T47D (cell line): ENCODE results near the gene LGALS14.

ENCODE experiments used
- DNase-seq, 2 experiments: peaks; one replicate each; pipeline versions ENCODE4 v3.0.0 to v3.0.0-alpha.2; 2011 to 2012; ENCODE audit warnings: low read depth in 1 of 2, low spot score in 1 of 2
- JUND ChIP-seq: IDR thresholded peaks from 2 replicates; pipeline ENCODE4 v1.6.1; 2012; ENCODE audit warnings: low read depth
- in situ Hi-C: cut with HindIII; loops from 2 replicates; pipeline ENCODE4 v1.10.0; 2016; ENCODE audit warnings: low sequenced_read_pairs, low pct_unique_long_range_greater_than_20kb

LGALS14 gene

DNA sequence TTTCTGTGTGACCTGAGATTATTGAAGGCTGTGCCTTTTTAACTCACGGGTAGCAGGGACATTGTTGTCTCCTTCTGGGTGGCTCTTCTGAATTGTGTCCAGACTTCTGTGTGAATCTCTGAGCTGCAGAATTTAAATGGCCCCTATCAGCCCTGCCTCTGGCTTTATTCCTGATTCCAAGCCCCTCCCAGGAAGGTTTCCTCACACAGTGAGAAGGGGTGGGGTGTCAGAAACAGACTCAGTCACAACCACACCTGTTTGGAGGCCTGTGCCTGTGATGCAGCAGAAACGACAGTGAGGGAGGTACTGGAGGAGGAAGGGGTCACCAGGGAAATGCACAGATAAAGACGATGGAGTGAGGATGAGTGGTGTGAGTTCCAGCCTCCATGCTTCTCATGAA is 33.6 kb downstream of the LGALS14 start, which contains the start of gene CLC:
TSS of gene CLC (minus strand) at position 139 of the 400 bp plus-strand sequence. CDS start at position 62, 77 bp downstream.
- in situ Hi-C loops, result no loop called here
- TF ChIP-seq JUND, result no peak
- DNase-seq, result no peak

- DNase-seq, result no peak
- no peak for TF ChIP-seq JUND
- in situ Hi-C loops, result no loop called here
Observed at GRCh38 chr19:39738814-39739213, 34.5 kb downstream of the LGALS14 start.

DNA sequence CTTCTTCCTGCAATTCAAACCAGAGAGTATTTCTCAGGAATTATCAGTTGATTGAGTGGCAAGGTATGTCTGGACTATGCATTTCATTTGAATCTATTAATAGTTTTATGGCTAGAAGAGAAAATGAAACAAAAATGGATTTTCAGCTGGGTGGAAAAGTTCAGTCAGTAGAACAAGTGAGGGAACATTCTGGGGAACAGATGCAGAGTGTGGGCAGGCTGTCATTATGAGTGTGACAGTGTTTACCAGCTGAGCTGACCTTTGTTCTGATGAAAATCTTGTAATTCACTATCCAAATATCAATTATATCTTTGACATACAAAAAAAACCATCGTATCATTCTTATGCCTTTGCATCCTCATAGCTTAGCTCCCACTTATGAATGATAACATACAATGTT is 36.1 kb downstream of the LGALS14 start:
- TF ChIP-seq JUND, result no peak
- in situ Hi-C loops, result no loop called here
- no peak for DNase-seq

DNA sequence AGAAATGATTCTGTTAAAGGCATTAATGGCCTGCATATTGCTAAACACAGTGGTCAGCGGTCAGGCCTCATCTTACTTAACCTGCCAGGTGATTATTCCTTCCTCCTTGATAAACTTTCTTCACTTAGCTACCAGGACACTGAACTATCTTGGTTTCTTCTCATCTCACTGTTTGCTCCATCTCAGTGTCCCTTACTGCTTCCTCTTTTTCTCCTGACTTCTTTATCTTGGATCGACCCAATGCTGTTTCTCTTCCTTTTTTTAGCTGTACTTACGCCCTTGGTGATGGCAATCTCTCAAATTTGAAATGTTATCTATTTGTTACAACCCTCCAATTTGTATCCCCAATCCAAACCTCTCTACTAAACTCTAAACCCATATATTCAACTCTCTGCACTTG is 41.4 kb downstream of the LGALS14 start:
- in situ Hi-C loops, result no loop called here
- DNase-seq, result no peak
- TF ChIP-seq JUND, result no peak

DNA sequence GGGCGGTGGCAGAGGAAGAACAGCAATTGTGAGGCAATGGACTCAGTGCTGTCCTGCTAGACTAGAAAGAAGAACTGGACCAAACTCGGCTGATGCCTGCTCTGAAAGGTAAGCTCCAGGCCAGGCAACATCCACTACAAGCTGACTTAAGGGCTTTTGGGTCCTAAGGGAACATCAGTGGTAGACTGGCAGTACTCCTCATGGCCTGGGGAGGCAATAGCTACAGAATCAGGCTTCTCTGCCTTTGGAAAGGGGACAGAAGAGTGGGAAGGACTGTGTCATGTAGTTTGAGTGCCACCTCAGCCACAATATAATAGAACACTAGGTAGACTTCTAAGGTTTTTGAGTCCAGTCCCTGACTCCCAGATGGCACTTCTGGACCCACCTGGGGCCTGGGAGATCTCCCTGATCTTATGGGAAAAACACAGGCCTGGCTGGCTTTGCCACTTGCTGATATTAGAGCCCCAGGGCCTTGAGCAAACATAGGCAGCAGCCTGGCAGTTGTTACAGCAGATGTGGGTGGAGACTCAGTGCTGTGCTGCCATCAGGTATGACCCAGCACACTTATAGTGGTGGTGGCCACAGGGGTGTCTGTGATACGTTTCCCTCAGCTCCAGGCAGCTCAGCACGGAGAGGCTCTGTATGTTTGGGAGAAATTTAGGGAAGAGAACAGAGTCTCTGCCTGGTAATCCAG is 42.7 kb downstream of the LGALS14 start:
- no peak for DNase-seq
- no peak for TF ChIP-seq JUND
- in situ Hi-C loops, result no loop called here

DNA sequence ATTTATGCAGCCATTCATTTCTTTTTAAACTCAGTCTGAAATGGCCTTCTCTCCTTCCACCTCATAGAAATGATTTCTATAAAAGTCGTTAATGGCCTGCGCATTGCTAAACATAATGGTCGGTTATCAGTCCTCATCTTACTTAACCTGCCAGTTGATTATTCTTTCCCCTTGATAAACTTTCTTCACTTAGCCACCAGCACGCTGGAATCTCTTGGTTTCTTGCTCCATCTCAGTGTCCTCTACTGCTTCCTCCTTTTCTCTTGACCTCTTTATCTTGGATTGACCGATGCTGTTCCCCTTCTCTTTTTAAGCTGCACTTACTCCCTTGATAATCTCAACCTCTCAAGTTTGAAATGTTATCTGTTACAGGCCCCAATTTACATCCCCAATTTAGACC is 45.7 kb downstream of the LGALS14 start:
- no peak for DNase-seq
- in situ Hi-C loops, result no loop called here
- TF ChIP-seq JUND, result no peak

- TF ChIP-seq JUND, result no peak
- in situ Hi-C loops, result no loop called here
- no peak for DNase-seq
Observed at GRCh38 chr19:39752390-39752789, 48.1 kb downstream of the LGALS14 start.

GRCh38 chr19:39752795-39753194 is 48.5 kb downstream of the LGALS14 start:
- TF ChIP-seq JUND, result no peak
- in situ Hi-C loops, result no loop called here
- DNase-seq, result no peak

DNA sequence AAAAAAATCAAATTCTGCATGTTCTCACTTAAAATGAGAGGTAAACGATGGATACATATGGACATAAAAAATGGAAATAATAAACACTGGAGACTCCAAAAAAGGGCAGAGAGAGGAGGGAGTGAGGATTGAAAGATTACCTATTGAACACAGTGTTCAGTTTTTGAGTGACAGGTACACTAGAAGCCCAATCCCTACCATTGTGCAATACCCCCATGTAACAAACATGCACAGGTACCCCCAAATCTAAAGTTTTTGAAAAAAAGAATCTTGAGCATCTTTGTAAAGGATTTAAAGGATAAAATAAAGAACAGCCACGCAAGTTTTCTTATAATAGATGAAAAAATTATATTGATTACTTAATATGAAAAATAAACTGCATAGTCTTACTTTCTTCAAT is 50.3 kb downstream of the LGALS14 start:
- DNase-seq, result no peak
- in situ Hi-C loops, result no loop called here
- no peak for TF ChIP-seq JUND

- no peak for DNase-seq
- TF ChIP-seq JUND, result no peak
- in situ Hi-C loops, result no loop called here
Observed at GRCh38 chr19:39754971-39755370, 50.7 kb downstream of the LGALS14 start.
